Astrocyte (in vitro differentiated cells and primary cell): ENCODE measurements around the gene SPTBN1.

Experiments used
- CTCF ChIP-seq: IDR thresholded peaks from 2 replicates; pipeline ENCODE4 v1.5.1; 2011; ENCODE audit warnings: low read depth, mild to moderate bottlenecking, inconsistent platforms, low read length, moderate library complexity; ENCODE audit not compliant: insufficient read depth
- EZH2 ChIP-seq: IDR thresholded peaks from 2 replicates; pipeline ENCODE4 v1.6.1; 2012; ENCODE audit warnings: mild to moderate bottlenecking, low read length, inconsistent platforms; ENCODE audit not compliant: insufficient read depth

- TF ChIP-seq CTCF (no peak), EZH2 (no peak)
Measured at GRCh38 chr2:54586062-54586461, 129.9 kb downstream of the SPTBN1 start.
